ENCODE data around the gene TMEM39A. TPM values are rescaled to one million over a fixed set of nuclear protein-coding genes. Genes with fewer than 3 reads are reported as not detected.

Gene TMEM39A
- total and polyA plus RNA-seq, 4 donors, result 4.7 to 69.2 (median 17.5) TPM

DNA sequence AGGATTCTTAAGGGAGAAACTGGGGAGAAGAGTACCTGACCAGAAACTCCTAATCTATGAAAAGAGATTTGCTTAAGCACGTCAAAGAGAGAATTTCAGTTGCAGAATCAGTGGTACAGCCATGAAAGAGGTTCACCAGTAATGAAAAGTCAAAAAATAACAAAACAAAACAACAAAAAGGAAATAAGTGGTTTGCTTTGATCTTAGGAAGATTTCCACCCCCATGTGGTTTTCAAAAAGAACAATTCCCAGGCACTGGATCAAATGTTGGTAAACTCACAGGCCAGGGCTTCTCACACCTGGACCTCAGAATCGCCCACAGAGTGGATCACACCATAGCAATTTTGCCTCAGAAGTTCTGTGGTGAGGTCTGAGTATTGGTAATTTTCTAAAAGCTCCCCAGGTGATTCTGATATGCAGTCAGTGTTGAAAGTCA lies 67.5 kb downstream of the TMEM39A start:
- no peaks in the 10 kb centered on the region for H3K4me1 ChIP-seq (ENCODE audit: control insufficient read depth in 4 of 4, insufficient read depth in 4 of 4, low read length in 3 of 4)
- H3K27me3 ChIP-seq (ENCODE audit: control insufficient read depth in 4 of 4, insufficient read depth in 4 of 4, low read length in 3 of 4), result no peaks in the 10 kb centered on the region
- H3K4me3 ChIP-seq (ENCODE audit: low read depth in 1 of 3, low read length in 3 of 3), result no peak overlapping the region
- peaks cover 0 to 6% (median 0%) of the 10 kb centered on the region in 4 donors for H3K36me3 ChIP-seq (ENCODE audit: control insufficient read depth in 4 of 4, insufficient read depth in 3 of 4, low read depth in 1 of 4, low read length in 3 of 4)
- DNase-seq (ENCODE audit: low spot score), result no peak
- no peak overlapping the region for H3K9ac ChIP-seq (ENCODE audit: low read depth in 1 of 2, low read length in 2 of 2)
- H3K9me3 ChIP-seq (ENCODE audit: control insufficient read depth in 4 of 4, low read length in 3 of 4), result no peaks in the 10 kb centered on the region
- WGBS, result 87% methylated on average over 2 of the region's 2 CpGs
- H3K27ac ChIP-seq (ENCODE audit: low read depth in 1 of 2, low read length in 2 of 2), result no peak overlapping the region
- TF ChIP-seq FOXA1 (IDR thresholded peaks at IDR 0.05) (no peak), TAF1 (conservative IDR thresholded peaks at IDR 0.05) (no peak)
- TF ChIP-seq, protein P1, sequence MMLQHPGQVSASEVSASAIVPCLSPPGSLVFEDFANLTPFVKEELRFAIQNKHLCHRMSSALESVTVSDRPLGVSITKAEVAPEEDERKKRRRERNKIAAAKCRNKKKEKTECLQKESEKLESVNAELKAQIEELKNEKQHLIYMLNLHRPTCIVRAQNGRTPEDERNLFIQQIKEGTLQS (IDR thresholded peaks at IDR 0.05), result no peak

DNA sequence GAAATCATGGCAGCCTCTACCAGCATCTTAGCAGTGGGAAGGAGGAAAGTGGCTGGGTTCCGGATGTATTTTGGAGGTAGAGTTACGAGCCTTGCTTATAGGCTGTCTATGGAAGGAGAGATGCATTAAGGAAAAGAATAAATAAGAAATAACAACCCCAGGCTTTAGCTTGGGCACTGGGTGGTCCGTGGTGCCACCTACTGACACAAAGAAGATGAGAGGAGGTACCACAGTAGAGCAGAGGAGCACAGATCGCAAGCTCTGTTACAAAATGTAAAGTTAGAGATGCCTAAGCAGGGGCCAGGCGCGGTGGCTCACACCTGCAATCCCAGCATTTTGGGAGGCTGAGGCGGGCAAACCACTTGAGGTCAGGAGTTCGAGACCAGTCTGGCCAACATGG lies 74.8 kb downstream of the TMEM39A start:
- H3K27ac ChIP-seq (ENCODE audit: low read depth in 1 of 2, low read length in 2 of 2), result no peak overlapping the region
- DNase-seq (ENCODE audit: low spot score), result no peak
- H3K9ac ChIP-seq (ENCODE audit: low read depth in 1 of 2, low read length in 2 of 2), result no peak overlapping the region
- 92% methylated on average over 8 of the region's 8 CpGs for WGBS
- TF ChIP-seq HNF4G (IDR thresholded peaks at IDR 0.05) (no peak), FOXA2 (IDR thresholded peaks at IDR 0.05) (no peak), SP1 (IDR thresholded peaks at IDR 0.05) (no peak), TAF1 (conservative IDR thresholded peaks at IDR 0.05) (no peak), HNF4A (conservative IDR thresholded peaks at IDR 0.05) (no peak), EGR1 (IDR thresholded peaks at IDR 0.05; ENCODE audit: low read depth in 2 of 2) (no peak), GABPA (IDR thresholded peaks at IDR 0.05 in 1 of 2, conservative IDR thresholded peaks at IDR 0.05 in 1 of 2) (no peak), YY1 (IDR thresholded peaks at IDR 0.05) (no peak), NR2F2 (IDR thresholded peaks at IDR 0.05) (no peak), RXRA (IDR thresholded peaks at IDR 0.05) (no peak), JUND (IDR thresholded peaks at IDR 0.05) (no peak), FOXA1 (IDR thresholded peaks at IDR 0.05) (no peak)
- TF ChIP-seq, protein P2, sequence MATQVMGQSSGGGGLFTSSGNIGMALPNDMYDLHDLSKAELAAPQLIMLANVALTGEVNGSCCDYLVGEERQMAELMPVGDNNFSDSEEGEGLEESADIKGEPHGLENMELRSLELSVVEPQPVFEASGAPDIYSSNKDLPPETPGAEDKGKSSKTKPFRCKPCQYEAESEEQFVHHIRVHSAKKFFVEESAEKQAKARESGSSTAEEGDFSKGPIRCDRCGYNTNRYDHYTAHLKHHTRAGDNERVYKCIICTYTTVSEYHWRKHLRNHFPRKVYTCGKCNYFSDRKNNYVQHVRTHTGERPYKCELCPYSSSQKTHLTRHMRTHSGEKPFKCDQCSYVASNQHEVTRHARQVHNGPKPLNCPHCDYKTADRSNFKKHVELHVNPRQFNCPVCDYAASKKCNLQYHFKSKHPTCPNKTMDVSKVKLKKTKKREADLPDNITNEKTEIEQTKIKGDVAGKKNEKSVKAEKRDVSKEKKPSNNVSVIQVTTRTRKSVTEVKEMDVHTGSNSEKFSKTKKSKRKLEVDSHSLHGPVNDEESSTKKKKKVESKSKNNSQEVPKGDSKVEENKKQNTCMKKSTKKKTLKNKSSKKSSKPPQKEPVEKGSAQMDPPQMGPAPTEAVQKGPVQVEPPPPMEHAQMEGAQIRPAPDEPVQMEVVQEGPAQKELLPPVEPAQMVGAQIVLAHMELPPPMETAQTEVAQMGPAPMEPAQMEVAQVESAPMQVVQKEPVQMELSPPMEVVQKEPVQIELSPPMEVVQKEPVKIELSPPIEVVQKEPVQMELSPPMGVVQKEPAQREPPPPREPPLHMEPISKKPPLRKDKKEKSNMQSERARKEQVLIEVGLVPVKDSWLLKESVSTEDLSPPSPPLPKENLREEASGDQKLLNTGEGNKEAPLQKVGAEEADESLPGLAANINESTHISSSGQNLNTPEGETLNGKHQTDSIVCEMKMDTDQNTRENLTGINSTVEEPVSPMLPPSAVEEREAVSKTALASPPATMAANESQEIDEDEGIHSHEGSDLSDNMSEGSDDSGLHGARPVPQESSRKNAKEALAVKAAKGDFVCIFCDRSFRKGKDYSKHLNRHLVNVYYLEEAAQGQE (IDR thresholded peaks at IDR 0.05), result no peak
- TF ChIP-seq, protein P3, sequence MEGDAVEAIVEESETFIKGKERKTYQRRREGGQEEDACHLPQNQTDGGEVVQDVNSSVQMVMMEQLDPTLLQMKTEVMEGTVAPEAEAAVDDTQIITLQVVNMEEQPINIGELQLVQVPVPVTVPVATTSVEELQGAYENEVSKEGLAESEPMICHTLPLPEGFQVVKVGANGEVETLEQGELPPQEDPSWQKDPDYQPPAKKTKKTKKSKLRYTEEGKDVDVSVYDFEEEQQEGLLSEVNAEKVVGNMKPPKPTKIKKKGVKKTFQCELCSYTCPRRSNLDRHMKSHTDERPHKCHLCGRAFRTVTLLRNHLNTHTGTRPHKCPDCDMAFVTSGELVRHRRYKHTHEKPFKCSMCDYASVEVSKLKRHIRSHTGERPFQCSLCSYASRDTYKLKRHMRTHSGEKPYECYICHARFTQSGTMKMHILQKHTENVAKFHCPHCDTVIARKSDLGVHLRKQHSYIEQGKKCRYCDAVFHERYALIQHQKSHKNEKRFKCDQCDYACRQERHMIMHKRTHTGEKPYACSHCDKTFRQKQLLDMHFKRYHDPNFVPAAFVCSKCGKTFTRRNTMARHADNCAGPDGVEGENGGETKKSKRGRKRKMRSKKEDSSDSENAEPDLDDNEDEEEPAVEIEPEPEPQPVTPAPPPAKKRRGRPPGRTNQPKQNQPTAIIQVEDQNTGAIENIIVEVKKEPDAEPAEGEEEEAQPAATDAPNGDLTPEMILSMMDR (IDR thresholded peaks at IDR 0.05; ENCODE audit: low read depth, low read length, missing input control), result no peak
- TF ChIP-seq, protein P4, sequence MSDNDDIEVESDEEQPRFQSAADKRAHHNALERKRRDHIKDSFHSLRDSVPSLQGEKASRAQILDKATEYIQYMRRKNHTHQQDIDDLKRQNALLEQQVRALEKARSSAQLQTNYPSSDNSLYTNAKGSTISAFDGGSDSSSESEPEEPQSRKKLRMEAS (IDR thresholded peaks at IDR 0.05), result no peak
- TF ChIP-seq, protein P5, sequence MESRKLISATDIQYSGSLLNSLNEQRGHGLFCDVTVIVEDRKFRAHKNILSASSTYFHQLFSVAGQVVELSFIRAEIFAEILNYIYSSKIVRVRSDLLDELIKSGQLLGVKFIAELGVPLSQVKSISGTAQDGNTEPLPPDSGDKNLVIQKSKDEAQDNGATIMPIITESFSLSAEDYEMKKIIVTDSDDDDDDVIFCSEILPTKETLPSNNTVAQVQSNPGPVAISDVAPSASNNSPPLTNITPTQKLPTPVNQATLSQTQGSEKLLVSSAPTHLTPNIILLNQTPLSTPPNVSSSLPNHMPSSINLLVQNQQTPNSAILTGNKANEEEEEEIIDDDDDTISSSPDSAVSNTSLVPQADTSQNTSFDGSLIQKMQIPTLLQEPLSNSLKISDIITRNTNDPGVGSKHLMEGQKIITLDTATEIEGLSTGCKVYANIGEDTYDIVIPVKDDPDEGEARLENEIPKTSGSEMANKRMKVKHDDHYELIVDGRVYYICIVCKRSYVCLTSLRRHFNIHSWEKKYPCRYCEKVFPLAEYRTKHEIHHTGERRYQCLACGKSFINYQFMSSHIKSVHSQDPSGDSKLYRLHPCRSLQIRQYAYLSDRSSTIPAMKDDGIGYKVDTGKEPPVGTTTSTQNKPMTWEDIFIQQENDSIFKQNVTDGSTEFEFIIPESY (IDR thresholded peaks at IDR 0.05), result no peak
- TF ChIP-seq, protein P1 (IDR thresholded peaks at IDR 0.05), result no peak
- H3K27me3 ChIP-seq (ENCODE audit: control insufficient read depth in 4 of 4, insufficient read depth in 4 of 4, low read length in 3 of 4), result no peaks in the 10 kb centered on the region
- no peak overlapping the region for H3K4me3 ChIP-seq (ENCODE audit: low read depth in 1 of 3, low read length in 3 of 3)
- no peaks in the 10 kb centered on the region for H3K9me3 ChIP-seq (ENCODE audit: control insufficient read depth in 4 of 4, low read length in 3 of 4)
- no peaks in the 10 kb centered on the region for H3K36me3 ChIP-seq (ENCODE audit: control insufficient read depth in 4 of 4, insufficient read depth in 3 of 4, low read depth in 1 of 4, low read length in 3 of 4)
- no peaks in the 10 kb centered on the region for H3K4me1 ChIP-seq (ENCODE audit: control insufficient read depth in 4 of 4, insufficient read depth in 4 of 4, low read length in 3 of 4)

Measured in liver (tissue), 9 donors.